ENCODE results near the gene NDUFV1. TPM values are rescaled to one million over a fixed set of nuclear protein-coding genes. Genes with fewer than 3 reads are reported as not detected.

Gene NDUFV1
- polyA plus RNA-seq, 3 donors, result 71.6 to 174 (median 72.1) TPM

- intact Hi-C loops (cut with micrococcal nuclease), result no loop called here
- Mint-ChIP-seq H3K9me3 (no peaks in the 10 kb centered on the region), H3K27me3 (ENCODE audit: low read depth in 3 of 3) (peaks cover 24 to 26% (median 25%) of the 10 kb centered on the region in 3 donors), H3K36me3 (peaks cover 39 to 40% of the 10 kb centered on the region in 2 donors), H3K4me1 (peaks cover 18% of the 10 kb centered on the region), H3K27ac (peak overlapping the region; percentile 89 to 95 (median 91)), H3K4me3 (peak overlapping the region; percentile 73 to 86)
- no peak for TF ChIP-seq CTCF (IDR thresholded peaks at IDR 0.05)
- DNase-seq, result no peak
- peaks cover 0 to 17% of the 10 kb centered on the region in 2 donors for H3K27me3 ChIP-seq (ENCODE audit: control insufficient read depth in 2 of 2, insufficient read depth in 2 of 2, low read length in 2 of 2)
- H3K9me3 ChIP-seq (replicated peaks in 1 of 2; ENCODE audit: control insufficient read depth in 1 of 2, insufficient read depth in 1 of 2, low read length in 2 of 2), result no peaks in the 10 kb centered on the region
- H3K4me1 ChIP-seq (ENCODE audit: control insufficient read depth in 1 of 2, insufficient read depth in 2 of 2, low read length in 2 of 2), result peaks cover 19 to 24% of the 10 kb centered on the region in 2 donors
- 68% methylated on average over 10 of the region's 17 CpGs for WGBS (ENCODE audit: insufficient coverage)
- peak overlapping the region; percentile 88 for H2AFZ ChIP-seq (ENCODE audit: insufficient read depth, low read depth, low read length, poor library complexity, severe bottlenecking)
- no peaks in the 10 kb centered on the region for H3K79me2 ChIP-seq (ENCODE audit: insufficient read depth, low read length)
- H3K27ac ChIP-seq (ENCODE audit: low read depth in 1 of 2, low read length in 2 of 2), result peak overlapping the region; percentile 86 to 96
- peak overlapping the region; percentile 66 for H3K4me2 ChIP-seq (replicated peaks; ENCODE audit: extremely low read depth, low read length, poor library complexity, severe bottlenecking)
- H4K20me1 ChIP-seq (ENCODE audit: insufficient read depth, low read length), result no peaks in the 10 kb centered on the region
- H3K9ac ChIP-seq (ENCODE audit: insufficient read depth, low read length, poor library complexity, severe bottlenecking), result peak overlapping the region; percentile 87
- peaks cover 39 to 41% of the 10 kb centered on the region in 2 donors for H3K36me3 ChIP-seq (replicated peaks in 1 of 2; ENCODE audit: control insufficient read depth in 1 of 2, insufficient read depth in 2 of 2, low read length in 2 of 2)
- H3K4me3 ChIP-seq (replicated peaks in 1 of 3; ENCODE audit: low read depth in 2 of 3, low read length in 3 of 3), result peak overlapping the region in 2 of 3 experiments; percentile 42 to 70
Observed at GRCh38 chr11:67613313-67613959, 6.7 kb downstream of the NDUFV1 start.

GRCh38 chr11:67613960-67614715, 7.4 kb downstream of the NDUFV1 start:
- peak; percentile 41 for TF ChIP-seq CTCF (IDR thresholded peaks at IDR 0.05)
- H3K79me2 ChIP-seq (ENCODE audit: insufficient read depth, low read length), result no peaks in the 10 kb centered on the region
- H3K4me2 ChIP-seq (replicated peaks; ENCODE audit: extremely low read depth, low read length, poor library complexity, severe bottlenecking), result peak overlapping the region; percentile 66
- Mint-ChIP-seq H3K27ac (peak overlapping the region; percentile 89 to 95 (median 91)), H3K27me3 (ENCODE audit: low read depth in 3 of 3) (peaks cover 24 to 26% (median 25%) of the 10 kb centered on the region in 3 donors), H3K4me3 (peak overlapping the region; percentile 73 to 86), H3K4me1 (peaks cover 18% of the 10 kb centered on the region), H3K9me3 (no peaks in the 10 kb centered on the region), H3K36me3 (peaks cover 32 to 33% of the 10 kb centered on the region in 2 donors)
- peaks cover 19 to 24% of the 10 kb centered on the region in 2 donors for H3K4me1 ChIP-seq (ENCODE audit: control insufficient read depth in 1 of 2, insufficient read depth in 2 of 2, low read length in 2 of 2)
- H3K9ac ChIP-seq (ENCODE audit: insufficient read depth, low read length, poor library complexity, severe bottlenecking), result peak overlapping the region; percentile 87
- peak overlapping the region; percentile 88 for H2AFZ ChIP-seq (ENCODE audit: insufficient read depth, low read depth, low read length, poor library complexity, severe bottlenecking)
- no peaks in the 10 kb centered on the region for H3K9me3 ChIP-seq (replicated peaks in 1 of 2; ENCODE audit: control insufficient read depth in 1 of 2, insufficient read depth in 1 of 2, low read length in 2 of 2)
- H3K27me3 ChIP-seq (ENCODE audit: control insufficient read depth in 2 of 2, insufficient read depth in 2 of 2, low read length in 2 of 2), result peaks cover 0 to 17% of the 10 kb centered on the region in 2 donors
- peak; percentile 84 to 93 (median 88) for DNase-seq
- H3K36me3 ChIP-seq (replicated peaks in 1 of 2; ENCODE audit: control insufficient read depth in 1 of 2, insufficient read depth in 2 of 2, low read length in 2 of 2), result peaks cover 32 to 34% of the 10 kb centered on the region in 2 donors
- peak overlapping the region; percentile 6 to 70 (median 42) for H3K4me3 ChIP-seq (replicated peaks in 1 of 3; ENCODE audit: low read depth in 2 of 3, low read length in 3 of 3)
- H3K27ac ChIP-seq (ENCODE audit: low read depth in 1 of 2, low read length in 2 of 2), result peak overlapping the region; percentile 86 to 96
- WGBS (ENCODE audit: insufficient coverage), result 6% methylated on average over 23 of the region's 23 CpGs
- no peaks in the 10 kb centered on the region for H4K20me1 ChIP-seq (ENCODE audit: insufficient read depth, low read length)
- intact Hi-C loops (cut with micrococcal nuclease), result no loop called here
